Fibroblast of peridontal ligament (primary cell): ENCODE measurements around the gene NBPF3.

Experiments used
- DNase-seq: peaks from one replicate; pipeline ENCODE4 v3.0.0-alpha.2; 2010; ENCODE audit errors: extremely low read depth

The NBPF3 gene

DNA sequence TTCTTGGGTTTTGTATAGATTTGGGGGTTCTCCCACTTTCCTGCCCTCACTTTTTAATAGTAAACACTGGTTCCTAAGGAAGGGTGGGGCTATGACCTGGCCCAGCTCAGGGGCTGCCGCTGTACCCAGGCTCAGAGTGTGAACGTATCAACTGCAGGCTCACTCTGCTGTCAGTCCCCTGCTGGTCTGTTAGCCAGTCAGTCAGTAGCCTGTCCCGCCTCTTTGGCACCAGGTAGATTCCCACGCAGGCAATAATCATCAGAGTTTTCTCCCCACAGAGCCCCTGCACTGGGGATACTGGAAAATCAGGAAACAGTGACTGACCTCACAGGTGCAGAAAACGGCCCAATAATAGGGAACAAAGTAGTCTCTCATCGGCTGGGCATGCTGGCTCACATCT is 54.3 kb downstream of the NBPF3 start:
- DNase-seq, result no peak

DNA sequence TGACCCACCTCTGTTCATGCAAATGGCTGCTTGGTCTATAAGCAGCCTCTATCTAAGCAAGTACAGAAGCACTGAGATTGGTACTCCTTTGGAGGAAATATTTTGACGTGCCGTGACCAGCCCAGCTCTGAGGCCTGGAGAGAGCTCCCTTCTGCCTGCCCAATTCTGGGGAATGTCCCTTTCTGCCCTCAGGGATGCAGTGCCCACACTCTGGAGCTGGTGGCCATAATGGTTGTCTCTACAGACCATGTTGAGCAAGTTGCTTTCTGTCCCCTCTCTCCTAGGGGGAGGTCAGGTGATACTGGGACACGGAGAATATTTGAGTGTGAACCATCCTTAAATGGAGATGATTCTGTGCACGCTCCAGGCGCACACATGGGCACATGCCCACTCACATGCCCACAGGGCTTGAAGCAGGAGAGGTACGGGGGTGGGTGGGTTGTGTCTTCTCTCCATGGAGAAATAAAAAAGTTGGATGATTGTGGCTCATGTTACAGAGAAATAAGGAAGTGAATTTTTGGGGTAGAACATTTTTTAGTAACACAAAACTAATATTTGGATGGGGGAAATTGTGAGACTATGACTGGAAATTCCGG is 55.4 kb downstream of the NBPF3 start:
- DNase-seq, result no peak

DNA sequence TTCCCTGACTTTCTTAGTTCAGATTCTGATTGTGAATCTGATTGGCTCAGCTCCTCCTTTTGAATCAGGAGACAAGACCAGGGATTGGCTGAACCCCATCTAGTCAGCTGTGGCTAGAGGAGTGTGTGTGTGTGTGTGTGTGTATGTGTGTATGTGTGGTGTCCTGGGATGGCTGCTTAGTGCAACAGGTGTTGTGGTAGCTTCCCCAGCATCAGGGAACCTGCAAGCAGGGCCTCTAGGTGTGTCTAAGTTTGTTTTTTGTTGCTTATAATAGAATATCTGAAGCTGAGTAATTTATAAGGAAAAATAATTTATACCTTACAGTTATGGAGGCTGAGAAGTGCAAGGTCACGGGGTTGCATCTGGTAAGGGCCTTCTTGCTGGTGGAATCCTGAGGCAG is 56.1 kb downstream of the NBPF3 start:
- no peak for DNase-seq

DNA sequence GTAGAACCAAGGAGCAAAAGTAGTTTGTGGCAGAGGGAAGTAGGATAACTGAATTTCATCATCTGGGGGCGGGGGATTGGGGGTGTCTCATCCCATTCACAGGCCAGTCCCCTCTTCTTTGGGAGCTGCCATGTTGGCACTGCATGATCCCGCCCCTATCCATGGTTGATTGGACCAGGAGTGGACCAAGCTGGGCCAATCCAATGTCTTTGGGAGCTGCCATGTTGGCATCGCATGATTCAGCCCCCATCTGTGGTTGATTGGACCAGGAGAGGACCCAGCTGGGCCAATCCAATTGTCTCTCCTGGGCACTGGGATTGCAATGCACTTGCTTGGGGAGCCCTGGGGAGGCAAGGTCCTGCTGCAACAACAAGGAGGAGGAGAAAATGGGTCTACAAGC is 56.9 kb downstream of the NBPF3 start:
- DNase-seq, result no peak

DNA sequence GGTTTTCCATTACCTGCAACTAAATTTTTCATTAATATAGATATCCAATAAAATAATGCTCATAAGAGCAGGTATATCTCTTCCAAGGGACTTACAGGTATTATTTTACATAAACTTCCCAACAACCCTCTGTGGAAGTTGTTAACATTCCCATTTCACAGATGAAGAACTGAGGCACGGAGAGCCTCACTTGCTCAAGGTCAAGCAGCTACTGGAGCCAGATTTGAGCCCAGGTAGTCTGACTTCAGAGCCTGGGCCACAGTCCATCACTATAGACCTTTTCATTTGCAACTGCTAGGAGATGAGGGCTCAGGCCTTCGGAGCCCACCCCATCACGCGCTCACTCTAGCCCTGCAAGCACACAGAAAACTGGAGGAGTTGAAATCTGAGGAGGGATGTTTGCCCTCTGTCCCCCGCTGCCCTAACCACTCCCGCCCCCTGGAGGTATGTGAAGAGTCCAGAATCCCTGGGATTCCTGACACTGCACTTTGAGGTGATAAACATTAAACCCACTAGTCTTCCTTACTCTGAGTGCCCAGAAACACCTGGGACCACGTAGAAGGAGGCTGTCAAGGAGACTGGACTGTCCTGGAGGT is 57.6 kb downstream of the NBPF3 start:
- DNase-seq, result no peak

DNA sequence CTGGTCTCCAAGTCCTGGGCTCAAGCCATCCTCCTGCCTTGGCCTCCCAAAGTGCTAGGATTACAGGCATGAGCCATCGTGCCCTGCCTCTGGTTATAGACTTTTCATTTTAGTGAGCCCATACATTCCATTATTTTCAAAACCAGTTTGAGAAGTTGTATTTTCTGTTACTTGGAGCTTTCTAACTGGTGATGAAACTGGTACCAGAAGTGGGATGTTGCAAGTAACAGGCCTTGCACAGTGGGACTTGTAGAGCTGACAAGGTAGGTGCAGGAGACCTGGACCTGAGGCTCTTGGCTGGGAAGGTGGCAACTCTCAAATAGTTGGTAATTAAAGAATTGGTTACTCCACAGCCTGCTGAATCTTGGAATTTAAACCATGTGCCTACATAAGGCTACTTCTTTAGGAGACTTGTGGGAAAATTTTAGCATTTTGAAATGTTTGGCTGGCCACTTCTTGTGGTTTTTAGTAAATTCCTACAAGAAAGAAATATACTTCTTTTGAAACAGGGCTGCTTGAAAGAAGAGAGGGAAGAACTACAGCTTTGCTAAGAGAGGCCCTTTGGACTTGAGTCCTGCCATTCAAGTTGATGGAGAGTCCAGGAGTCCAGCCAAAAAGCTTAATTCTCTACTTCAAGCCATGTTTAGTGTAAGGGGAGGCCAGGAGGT is 59.5 kb downstream of the NBPF3 start:
- DNase-seq, result peak; percentile 80

DNA sequence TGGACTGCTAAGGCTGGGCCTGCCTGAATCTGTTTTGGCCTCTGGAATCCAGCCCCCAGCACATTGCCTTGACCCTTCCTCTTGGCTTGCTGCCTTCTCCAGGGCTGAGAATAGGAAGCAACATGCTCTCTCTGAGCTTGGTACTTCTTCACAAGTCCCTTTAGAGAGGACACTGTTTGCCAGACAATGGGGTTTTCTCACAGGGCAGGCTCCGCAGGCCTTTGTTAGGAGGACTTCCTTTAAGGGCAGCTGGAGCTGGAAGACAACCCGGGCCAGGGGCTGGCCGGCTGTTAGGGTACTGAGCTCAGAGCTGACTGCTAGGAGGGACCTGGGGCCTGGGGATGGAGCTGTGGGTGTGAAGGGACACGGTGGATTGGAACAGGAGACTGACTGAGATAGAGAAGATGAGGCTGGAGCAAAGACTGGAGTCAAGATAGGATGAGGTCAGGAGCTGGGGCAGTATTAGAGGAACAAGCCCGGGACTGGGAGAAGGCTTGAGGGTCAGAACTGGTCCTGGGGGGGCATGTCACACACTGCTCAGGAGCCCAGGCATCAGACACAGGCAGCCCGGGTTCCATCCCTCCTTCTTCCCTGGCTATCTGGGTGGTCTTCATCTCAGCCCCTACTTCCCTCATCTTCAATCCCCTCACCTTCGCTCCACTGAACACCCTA is 63.9 kb downstream of the NBPF3 start:
- DNase-seq, result no peak

DNA sequence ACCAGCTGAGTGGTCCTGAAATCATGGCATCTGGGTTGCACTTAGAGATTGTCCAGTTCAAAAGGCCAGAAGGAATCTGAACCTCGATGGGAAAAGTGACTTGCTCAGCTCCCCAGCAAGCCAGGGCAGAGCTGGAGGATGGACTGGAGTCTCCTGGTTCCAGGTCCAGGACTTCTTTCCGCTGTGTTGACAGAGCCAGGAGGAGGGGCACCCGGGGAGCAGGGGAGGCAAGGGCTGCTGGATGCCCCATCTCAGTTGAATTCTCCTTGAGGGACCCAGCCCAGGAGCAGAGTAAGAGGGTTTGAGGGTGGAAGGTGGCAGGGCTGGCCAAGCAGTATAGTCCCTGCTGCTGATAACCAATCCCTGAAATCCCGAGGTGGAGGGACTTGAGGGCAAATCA is 66.9 kb downstream of the NBPF3 start:
- no peak for DNase-seq

DNA sequence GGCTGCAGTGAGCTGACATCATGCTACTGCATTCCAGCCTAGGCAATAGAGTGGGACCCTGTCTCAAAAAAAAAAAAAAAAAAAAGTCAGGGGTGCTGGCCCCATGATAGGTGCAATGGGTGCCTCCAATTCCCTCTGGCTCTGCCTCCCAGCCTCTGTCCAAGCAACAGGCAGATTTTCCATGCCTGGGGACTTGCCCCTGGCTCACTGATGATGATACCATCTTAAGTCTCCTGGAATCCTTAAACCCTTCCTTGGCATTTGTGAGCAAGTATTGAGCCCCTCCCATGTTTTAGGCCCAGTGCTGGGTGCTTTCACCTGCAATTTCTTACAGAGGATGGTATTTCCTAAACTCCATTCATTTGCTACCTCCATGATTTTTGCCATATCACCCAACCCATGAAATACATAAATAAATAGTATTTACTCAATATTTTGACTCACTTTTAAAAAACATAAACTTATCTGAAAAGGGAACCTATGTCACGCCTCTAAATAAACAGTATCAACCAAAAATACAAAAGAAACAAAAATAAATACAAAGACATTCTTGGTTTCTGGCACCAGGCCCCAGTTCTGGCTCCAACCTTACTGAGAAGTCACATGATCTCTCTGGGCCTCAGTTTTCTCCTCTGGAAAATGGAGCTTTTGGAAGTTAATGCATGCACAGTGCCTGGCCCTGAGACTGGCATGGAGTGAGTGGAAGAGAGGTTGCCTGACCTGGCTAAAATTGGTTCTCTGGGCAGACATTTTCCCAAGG is 67.8 kb downstream of the NBPF3 start:
- no peak for DNase-seq

DNA sequence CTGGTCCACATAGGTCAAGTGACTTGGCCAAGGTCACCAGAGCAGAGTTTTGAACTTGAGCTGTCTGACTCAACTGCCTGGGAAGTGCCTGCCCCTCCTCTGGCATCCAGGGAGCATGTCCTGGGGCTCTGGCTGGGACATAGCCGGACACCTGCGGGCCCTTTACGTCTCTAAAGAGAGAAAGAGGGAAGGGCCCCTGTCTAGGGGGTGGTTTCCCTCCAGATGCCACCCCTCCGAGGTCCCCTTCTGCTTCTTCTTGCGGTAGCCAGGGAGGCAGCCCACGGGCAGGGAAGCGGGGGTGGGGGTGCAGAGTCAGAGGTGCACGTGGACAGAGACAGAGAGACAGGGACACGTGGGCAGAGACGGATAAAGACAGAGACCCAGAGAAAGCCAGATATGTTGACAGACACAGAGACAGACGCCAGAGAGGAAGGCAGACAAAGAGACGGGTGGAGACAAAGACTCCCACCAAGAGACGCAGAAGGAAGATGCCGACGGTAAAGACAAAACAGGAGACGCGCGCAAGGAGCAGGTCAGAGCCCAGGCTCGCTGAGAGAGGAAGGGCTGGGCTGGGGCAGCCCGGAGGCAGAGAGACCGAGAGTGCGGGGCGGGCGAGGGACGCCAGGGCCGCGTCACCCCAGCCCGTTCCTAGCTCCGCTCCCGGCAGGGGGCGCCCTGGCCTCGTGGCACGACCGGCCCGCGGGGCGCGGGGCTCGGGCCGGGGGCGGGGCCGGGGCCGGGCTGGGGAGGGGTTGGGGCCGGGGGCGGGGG is 68.8 kb downstream of the NBPF3 start:
- DNase-seq, result peak; percentile 35

DNA sequence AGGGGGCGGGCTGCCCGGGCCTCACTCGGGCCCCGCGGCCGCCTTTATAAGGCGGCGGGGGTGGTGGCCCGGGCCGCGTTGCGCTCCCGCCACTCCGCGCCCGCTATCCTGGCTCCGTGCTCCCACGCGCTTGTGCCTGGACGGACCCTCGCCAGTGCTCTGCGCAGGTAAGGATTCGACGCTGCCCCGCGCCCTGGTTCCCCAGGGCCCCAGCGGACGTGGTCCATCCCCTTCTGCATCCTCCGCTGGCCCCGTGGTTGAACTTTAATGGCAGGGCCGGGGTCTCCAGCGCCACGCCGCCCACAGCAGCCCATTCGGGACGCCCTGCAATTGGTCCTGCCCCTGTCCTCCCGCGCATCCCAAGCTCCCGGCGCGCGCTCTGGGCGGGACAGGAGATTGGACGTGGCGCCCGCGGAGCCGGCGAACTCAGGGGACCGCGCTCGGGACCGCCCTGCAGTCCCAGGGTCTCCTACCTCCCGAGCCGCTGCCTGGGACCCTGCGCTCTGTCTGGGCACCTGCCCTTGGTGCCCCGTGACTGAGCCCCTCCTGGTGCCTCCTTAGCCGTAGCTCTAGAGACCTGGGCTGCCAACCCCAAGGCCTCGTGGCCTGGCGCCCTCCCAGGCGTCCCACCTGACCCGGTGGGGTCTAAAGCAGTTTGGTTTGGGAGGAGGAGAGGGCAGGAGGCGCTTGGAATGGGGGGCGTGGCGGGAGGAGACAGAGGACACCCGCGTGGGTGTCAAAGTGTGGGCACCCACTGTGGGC is 69.6 kb downstream of the NBPF3 start, which contains the start of gene ALPL:
Gene ALPL, plus strand, starts transcription at position 73 of the 762 bp plus-strand sequence. CDS start 44,659 bp downstream, outside the sequence.
- DNase-seq, result no peak

DNA sequence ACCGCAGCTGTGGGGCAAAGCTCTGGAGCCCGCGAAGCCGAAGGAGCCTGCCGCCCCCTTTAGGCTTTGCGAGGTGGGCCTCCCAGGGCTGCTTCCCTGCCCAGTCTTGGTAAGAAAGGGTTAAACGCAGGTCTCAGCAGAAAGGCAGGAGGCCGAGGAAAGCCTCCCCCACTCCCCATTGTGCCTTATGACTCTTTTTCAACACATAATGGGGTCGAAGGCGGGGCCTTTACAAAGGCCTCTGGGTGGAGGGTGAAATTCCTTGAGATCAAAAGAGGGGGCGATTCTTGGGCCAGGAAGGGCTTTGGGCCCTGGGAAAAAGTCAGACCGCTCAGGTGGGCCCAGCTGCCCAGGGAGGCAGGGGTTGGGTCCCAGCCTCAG is 70.2 kb downstream of the NBPF3 start:
- DNase-seq, result no peak

DNA sequence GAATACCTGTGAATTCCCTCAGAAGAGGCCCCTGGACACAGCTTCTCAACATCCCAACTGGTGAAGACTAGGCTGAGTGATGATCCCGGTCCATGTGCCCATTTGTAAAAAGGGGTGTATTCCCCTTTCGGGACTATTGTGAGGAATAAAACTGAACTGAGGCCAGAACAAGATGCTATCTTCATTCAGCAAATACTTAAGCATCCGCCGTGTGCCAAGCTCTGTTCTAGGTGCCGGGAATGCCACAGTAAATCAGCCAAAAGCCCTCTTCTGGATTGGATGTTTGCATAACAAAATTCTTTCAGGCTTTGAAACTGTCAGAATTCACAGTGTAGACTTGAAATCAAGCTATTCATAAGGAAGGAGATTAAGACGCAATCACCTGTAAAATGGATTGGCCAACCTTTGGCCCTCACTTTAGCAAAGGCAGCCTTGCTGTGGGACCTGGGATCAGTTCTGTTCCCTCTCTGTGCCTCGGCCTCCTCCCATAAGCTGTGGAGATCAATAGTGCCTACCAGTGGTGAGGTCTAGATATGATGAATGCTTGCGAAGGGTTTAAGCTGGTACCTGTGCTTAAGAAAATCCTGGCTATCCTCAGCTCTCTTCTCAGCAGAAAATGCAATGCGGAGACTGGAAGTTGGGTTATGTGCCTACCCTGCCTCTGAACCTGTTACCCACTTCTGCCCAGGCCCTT is 71.1 kb downstream of the NBPF3 start:
- peak; percentile 9 for DNase-seq

DNA sequence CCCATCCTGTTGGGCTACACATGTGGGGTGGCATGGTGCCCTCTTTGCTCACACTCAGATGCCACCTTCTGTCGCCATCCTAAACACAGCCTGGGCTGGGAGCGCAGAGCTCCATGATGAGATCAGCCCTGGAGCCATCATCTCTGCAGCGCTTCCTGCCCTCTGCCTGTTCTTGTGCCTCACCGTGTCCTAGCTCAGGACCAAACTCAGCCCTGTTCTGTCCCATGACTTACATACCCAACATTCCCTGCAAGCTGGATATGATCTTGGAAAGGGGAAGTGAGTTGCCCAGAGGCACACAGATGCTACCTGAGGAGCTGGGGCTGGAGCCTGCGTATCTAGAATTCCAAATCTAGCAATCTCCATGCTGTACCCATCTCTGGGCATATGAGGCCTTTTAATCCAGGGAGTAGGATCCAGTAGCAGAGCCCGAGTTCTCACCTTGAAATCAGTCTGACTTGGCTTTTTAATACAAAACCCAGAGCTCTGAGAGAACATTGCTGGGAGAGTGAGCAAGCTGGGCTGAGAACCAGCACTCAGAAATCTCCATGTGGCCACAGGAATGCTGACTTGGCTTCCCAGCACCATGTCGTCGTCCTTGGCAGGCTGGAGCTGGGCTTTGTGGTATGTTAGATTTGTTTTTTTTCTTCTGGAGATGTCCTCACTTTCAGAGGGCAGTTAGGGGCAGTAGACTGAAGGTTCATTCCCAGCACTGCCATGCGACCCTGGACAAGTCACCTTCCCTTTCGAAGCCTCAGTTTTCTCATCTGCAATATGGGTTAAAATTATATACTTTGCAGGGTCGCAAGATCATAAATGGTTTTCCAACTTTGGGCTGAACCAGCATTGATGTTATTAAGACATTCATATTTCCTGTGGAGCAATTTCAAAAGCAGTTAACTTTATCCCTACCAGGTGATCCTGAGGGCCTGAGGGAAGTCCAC is 71.9 kb downstream of the NBPF3 start:
- peak; percentile 98 for DNase-seq

DNA sequence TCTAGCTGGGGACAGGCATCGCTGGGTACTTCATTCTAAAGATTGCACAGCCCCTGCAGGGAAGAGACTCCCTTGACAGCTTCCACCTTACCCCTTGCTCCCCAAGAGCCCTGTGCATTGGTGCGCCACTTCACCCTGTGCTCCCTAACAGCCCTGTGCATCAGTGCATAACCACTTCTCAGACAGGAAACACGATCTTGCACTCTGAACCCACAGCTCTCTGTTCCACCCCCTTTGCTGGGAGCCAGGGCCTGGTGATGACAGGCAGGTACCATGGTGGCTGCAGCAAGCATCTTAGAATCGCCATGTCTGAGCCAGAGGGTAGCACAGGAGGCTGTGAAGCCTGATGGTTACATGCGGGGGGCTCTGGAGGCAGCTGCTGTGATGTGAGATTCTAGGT is 74.3 kb downstream of the NBPF3 start:
- no peak for DNase-seq

DNA sequence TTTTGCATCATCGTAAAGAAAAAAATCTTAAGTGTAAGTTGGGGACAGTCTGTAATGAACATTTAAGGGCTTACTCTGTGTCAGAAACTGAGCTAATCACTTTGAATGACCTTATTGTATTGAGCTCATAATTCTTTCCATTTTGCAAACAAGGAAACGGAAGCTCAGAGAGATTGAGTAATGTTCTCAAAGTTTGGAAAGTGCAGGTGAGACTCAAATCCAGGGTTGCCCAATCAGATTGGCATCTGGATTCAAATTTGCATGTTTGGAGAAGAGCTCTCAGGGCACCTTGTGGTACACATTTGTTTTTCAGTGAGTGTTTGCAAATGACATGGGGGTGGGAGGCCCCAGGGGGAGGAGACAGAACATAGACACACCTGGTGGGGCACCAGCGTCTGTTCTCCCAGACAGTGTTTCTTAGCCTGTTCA is 77.2 kb downstream of the NBPF3 start:
- DNase-seq, result no peak

DNA sequence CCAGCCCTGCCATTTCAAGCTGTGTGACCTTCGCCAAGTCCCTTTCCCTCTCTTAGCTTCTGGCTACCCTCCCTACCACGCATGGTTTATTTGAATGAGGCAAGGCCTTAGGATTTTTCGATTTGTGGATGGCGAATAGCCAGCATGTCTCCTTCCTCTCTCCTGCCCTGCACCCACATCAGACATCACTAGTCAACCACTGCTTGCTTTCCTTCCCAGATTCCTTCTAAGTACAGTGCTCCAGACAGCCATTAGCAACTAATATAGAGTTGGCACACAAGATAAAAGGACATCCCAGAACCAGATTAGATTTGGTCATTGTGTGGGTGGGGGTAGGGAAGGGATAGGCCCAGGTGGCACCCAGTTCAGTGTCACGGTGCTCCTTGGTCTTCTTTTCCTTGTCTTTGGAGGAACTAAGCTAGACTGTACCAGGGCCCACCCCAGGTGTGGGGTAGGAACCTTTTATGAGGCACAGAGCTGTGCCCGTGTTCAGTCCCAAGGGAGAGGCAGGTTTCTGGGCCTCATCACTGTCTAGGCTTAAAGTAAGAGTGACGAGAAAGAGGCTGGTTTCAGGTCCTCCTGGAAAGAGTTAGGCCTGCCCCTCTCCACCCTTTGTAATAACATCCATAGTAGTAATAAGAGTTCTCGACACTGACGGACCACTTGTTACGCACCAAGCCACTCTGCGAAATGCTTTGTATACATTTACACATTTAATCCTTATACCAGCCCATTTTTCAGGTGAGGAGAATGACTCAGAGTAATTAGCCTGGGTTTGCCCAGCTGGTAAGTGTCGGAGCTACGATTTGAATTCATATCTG is 77.9 kb downstream of the NBPF3 start:
- no peak for DNase-seq
